IPS-18c (cell line): ENCODE data around the gene RASAL1.
"Not testable (repeated sequence)": the region's sequence is repeated elsewhere in the genome, so short reads cannot be mapped to it uniquely, and the experiment has no call there.

Experiments
- H3K4me3 ChIP-seq: 2 replicates; pipeline ENCODE4 v1.7.0; 2013; ENCODE audit warnings: low read depth, mild to moderate bottlenecking, low read length, moderate library complexity; ENCODE audit not compliant: insufficient read depth
- H3K9me3 ChIP-seq: one replicate; pipeline ENCODE4 v1.6.1; 2013; ENCODE audit warnings: mild to moderate bottlenecking, low read length, moderate library complexity; ENCODE audit not compliant: control insufficient read depth, insufficient read depth

RASAL1 gene

GRCh38 chr12:113133666-113134065, 1.9 kb downstream of the RASAL1 start:
- no peaks in the 10 kb centered on the region for H3K9me3 ChIP-seq
- no peak overlapping the region for H3K4me3 ChIP-seq

DNA sequence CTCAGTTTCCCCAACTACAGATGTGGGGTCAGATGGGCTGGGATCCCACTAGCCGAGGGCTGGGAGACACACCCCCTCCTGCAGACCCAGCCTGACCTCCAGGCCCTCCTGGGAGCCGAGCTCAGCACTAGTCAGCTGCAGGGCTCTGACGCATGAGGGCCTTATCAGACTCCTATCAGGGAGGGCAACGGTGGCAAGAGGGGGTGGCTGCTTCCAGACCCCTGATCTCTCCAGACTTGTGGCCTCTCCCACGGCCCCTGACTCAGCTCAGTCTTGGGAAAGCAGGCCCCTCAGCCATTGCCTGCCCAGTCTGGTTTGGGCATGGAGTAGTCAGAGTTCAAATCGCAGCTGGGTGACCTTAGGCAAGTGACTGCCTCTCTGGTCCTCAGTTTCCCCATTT, 2.5 kb downstream of the RASAL1 start:
- no peak overlapping the region for H3K4me3 ChIP-seq
- no peaks in the 10 kb centered on the region for H3K9me3 ChIP-seq

DNA sequence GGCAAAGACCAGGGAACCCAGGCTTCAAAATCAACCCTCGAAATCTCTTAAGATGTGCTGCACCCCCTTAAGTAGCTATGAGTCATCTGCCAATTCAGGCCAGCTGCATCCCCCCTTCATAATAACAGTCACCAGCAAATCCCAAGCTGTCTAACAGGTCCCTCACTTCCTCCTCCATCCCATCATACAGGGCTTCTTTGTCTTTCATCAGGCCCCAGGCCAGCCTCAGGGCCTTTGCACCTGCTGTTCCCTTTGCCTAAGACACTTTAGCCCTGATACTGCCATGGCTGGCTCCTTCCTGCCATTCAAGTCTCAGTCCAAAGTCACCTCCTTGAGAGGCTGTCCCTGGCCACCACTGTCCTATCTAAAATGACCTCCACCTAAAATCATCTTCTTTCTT, 4.0 kb downstream of the RASAL1 start:
- H3K9me3 ChIP-seq, result no peaks in the 10 kb centered on the region
- H3K4me3 ChIP-seq, result no peak overlapping the region

DNA sequence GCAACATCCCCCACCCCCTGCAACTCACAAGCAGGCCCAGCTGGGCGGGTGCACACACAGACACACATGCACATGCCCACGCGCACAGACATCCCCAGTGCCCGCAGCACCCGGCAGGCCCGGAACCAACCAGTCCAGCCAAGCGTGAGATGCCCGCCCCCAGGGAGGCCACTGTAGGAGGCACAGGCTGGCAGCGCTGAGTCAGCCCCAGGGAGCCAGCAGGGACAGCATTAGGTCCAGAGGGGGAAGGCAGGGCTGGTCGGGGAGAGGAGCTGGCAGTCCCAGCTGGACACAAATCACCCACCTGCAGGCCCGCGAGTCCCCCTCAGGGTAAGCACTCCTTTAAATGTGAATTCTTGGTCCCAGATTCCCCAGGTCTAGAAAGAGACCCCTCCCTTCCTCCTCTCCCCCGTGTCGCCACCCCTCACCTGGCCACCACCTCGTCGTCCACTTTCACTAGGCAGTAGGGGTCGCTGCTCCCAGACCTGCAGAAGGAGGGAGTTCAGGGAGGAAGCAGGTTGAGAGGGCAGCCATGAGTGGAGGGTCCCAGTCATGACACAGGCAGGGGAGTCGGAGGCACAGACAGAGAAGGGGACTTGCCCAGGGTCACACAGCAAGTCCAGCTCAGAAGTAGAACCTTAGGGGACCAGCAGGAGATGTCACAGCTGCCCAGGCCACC, 5.0 kb downstream of the RASAL1 start:
- H3K9me3 ChIP-seq, result no peaks in the 10 kb centered on the region
- H3K4me3 ChIP-seq, result no peak overlapping the region

- Histone ChIP-seq H3K4me3 (no peak overlapping the region), H3K9me3 (no peaks in the 10 kb centered on the region)
Observed at GRCh38 chr12:113129664-113130456, 5.7 kb downstream of the RASAL1 start.

DNA sequence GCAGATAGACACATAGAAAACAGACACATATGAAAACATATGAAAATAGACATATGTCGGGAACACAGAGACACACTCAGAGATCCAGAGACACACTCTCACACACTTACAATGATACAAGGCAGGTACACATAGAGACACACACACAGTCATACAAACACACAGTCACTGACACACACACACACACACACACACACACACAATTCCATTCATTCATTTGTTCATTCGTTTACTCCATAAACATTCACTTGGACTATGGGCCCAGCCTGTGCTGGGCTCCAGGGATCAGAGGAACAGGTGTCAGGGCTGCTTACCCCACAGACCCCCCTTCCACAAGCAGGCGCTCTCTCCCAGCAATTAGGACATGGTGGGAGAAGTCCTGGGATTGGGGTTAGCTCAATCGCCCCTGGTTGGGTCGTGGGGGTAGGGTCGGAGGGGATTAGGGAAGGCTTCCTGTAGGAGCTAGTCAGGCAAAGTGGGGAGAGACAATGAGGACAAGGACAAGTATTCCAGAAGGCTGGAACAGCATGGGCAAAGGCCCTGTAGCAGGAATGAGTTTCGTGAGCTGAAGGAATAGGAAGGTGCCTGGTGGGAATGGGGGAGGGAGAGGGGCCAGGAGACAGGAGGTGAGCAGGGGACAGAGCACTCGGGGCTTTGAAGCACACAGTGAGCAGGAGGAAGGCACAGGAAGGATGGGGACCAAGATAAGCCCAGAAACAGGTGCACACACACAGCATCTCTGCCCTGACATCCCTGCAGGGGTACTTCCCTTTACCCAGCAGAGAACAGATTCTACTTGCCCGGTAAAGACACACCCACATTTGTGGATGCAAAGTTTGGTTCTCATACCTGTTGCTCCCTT, 6.5 kb downstream of the RASAL1 start:
- Histone ChIP-seq H3K9me3 (no peaks in the 10 kb centered on the region), H3K4me3 (no peak overlapping the region)

DNA sequence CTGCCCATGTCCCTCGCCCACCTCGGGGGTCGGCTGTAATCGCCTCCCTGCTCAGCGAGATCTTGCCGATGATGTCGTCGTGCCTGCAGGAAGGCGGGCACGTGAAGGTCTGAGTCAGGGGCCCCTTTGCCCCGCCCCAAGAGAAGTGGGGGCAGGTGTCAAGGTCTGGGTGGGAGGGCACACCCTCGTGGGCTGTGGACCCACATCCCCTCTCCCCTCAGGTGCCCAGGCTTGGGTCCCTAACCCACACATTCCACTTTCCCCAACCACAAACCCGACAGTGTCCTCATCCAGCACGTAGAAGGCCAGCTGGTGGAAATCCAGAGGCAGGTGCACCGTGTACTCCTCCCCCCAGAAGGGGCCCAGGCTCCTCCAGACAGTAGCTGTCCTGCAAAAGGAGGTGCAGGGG, 7.8 kb downstream of the RASAL1 start:
- Histone ChIP-seq H3K4me3 (no peak overlapping the region), H3K9me3 (no peaks in the 10 kb centered on the region)

GRCh38 chr12:113120670-113121370, 14.7 kb downstream of the RASAL1 start:
- no peak overlapping the region for H3K4me3 ChIP-seq
- H3K9me3 ChIP-seq, result no peaks in the 10 kb centered on the region

DNA sequence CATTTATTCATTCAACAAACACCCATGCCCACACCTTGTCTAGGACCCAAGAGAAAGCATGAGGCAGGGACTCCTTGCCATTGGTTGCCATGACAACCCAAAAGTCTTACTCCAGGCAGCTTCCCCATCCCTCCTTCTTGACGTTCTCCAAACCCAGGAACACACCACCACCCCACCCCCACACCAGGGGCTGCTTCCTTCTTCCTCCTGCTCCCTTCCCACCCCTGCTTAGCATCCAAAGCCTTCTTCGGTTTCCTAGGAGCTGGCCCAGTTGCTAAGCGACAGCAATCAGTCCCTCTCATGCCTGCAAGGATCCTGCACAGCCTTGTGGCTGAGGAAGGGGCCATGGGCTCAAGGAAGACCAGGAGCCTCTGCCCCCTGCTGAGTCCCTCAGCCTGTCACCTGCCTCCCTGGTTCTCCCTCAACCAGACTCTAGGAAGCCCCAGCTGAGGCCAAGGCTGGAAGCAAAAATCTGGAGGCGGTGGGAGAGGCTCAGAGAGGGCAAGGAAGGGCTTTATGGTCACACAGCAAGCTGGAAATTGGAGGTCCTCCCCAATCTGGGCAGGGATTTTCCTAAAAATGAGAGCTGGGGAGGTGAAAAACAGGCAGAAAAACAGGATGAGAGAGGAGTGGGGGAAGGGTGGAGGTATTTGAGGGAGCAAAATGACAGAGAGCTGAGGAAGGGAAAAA, 15.4 kb downstream of the RASAL1 start:
- no peaks in the 10 kb centered on the region for H3K9me3 ChIP-seq

DNA sequence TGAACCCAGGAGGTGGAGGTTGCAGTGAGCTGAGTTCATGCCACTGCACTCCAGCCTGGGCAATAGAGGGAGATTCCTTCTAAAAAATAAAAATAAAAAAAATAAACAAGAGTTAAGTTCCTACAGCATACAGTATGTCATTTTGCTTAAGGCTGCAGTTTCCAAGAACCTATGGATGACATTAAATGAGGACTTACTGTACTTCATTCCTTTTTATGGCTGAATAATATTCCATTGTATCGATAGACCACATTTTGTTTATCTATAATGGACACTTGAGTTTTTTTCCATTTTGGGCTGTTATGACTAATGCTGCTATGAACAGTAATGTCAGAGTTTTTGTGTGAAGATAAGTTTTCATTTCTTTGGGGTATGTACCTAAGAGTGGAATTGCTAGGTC, 17.4 kb downstream of the RASAL1 start:
- Histone ChIP-seq H3K4me3 (no peak overlapping the region), H3K9me3 (no peaks in the 10 kb centered on the region)

More for the DNA sequence above, 15.4 kb downstream of the RASAL1 start:
- H3K4me3 ChIP-seq, result no peak overlapping the region

- not testable (repeated sequence) for H3K4me3 ChIP-seq, H3K9me3 ChIP-seq
Observed at GRCh38 chr12:113117684-113118083, 17.9 kb downstream of the RASAL1 start.

DNA sequence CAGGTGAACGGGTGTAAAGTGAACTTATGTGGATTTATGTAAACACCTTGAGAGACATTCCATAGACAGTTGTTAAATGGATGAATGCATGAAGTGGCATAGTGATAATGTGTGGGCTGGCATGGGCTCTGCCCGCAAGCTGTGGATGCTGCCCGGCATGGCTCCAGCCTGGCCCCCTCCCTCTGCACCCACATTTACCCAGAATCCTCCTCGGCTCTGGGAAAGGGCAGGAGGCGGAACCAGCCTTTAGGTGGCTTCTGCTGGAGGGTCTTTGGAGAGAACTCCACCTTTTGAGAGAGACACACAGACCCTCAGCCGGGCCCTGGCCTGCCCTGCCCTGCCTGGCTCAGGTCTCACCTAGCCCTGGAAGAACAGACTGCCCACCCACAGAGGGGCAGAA, 18.7 kb downstream of the RASAL1 start:
- no peak overlapping the region for H3K4me3 ChIP-seq
- H3K9me3 ChIP-seq, result no peaks in the 10 kb centered on the region

- Histone ChIP-seq H3K4me3 (no peak overlapping the region; the same call in 1 of the 2 replicates), H3K9me3 (no peaks in the 10 kb centered on the region)
Observed at GRCh38 chr12:113115455-113116126, 20.0 kb downstream of the RASAL1 start.

GRCh38 chr12:113114447-113115178, 20.9 kb downstream of the RASAL1 start:
- Histone ChIP-seq H3K9me3 (no peaks in the 10 kb centered on the region), H3K4me3 (no peak overlapping the region)

DNA sequence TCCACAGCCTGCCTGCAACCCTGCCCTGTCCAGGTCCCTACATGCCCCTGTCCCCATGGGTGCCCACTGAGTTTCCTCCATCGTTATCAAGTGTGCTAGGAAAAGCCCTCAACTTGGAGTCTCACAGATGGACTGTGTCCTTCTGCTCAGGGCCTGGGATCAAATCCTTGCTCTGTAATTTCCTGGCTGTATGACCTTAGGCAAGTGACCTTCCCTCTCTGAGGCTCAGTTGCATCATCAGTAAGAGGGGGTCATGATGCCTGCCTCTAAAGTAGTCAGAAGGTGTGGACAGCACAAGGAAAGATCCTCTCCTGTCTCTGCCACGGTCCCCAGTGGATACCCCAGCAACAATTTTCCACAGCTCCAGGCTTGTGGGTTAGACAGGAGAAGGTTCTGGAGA, 22.2 kb downstream of the RASAL1 start:
- Histone ChIP-seq H3K4me3 (no peak overlapping the region), H3K9me3 (no peaks in the 10 kb centered on the region)
